ENCODE results near the gene SUMO2. TPM values are rescaled to one million over a fixed set of nuclear protein-coding genes. Genes with fewer than 3 reads are reported as not detected.

SUMO2 gene
- total and polyA plus RNA-seq, 2 of the 13 experiments (the other 11 are each of a cell fraction or from before 2014, with no cell fraction given), result 337 to 553 TPM

GRCh38 chr17:75153780-75154194 lies 29.0 kb downstream of the SUMO2 start (continued):
- TF ChIP-seq JUND (CRISPR knock-in tag; IDR thresholded peaks at IDR 0.05) (no peak), ZNF280B (CRISPR knock-in tag; IDR thresholded peaks at IDR 0.05; ENCODE audit: borderline replicate concordance) (0 out of 2 replicates have a peak, but pooled peaks have one; percentile 52), YEATS2 (CRISPR knock-in tag; IDR thresholded peaks at IDR 0.05; ENCODE audit: borderline replicate concordance) (no peak), HNF1A (IDR thresholded peaks at IDR 0.05; ENCODE audit: low read depth) (no peak), HNF1A (CRISPR knock-in tag; IDR thresholded peaks at IDR 0.05; ENCODE audit: borderline replicate concordance) (no peak), ZEB1 (IDR thresholded peaks at IDR 0.05; ENCODE audit: insufficient replicate concordance, low read depth) (no peak), ZFY (CRISPR knock-in tag; IDR thresholded peaks at IDR 0.05) (no peak), ZNF513 (CRISPR knock-in tag; conservative IDR thresholded peaks at IDR 0.05) (no peak), ZNF788 (CRISPR knock-in tag; IDR thresholded peaks at IDR 0.05; ENCODE audit: borderline replicate concordance) (no peak), CAMTA2 (CRISPR knock-in tag; IDR thresholded peaks at IDR 0.05; ENCODE audit: borderline replicate concordance) (no peak), KDM6A (CRISPR knock-in tag; IDR thresholded peaks at IDR 0.05; ENCODE audit: low read depth) (no peak)

Data from HepG2 (cell line).